Tibial nerve (tissue), 4 donors: ENCODE results near the gene CTSL.

Source experiments
- CTCF ChIP-seq, 5 experiments: fragments of 200-600 bp in 3 of 5; fragments of 450-650 bp in 2 of 5; sonication (generic) in 3 of 5; IDR thresholded peaks; one replicate each; pipeline ENCODE4 v1.5.1; 2016 to 2019; ENCODE audit warnings: antibody characterized with exemption in 5 of 5, mild to moderate bottlenecking in 3 of 5, moderate library complexity in 2 of 5
- EP300 ChIP-seq, 2 donors: sonication (generic); formaldehyde crosslinking; IDR thresholded peaks; one replicate each; pipeline ENCODE4 v1.6.1; 2017; ENCODE audit warnings: antibody characterized with exemption in 2 of 2, mild to moderate bottlenecking in 1 of 2

GRCh38 chr9:87766697-87767096, 40.8 kb downstream of the CTSL start:
- TF ChIP-seq CTCF (IDR thresholded peaks at IDR 0.05) (no peak), EP300 (IDR thresholded peaks at IDR 0.05) (no peak)
